Dermis lymphatic vessel endothelial cell (primary cell): Measurements from ENCODE around the gene TLE3. TPM values are rescaled to one million over a fixed set of nuclear protein-coding genes. Genes with fewer than 3 reads are reported as not detected.

Source experiments
- total RNA-seq: library from RNA; depleted of rRNA; stranded (reverse); fragments of >200 nt; gene quantifications from 2 replicates; pipeline ENCODE4 v1.2.1, GENCODE V29; 2014

Gene TLE3
- total RNA-seq: 10.8 and 13.8 TPM in 2 replicates

GRCh38 chr15:70097321-70098152 lies at the start of gene TLE3:
TSS of gene TLE3 (minus strand) at chr15:70097917. CDS start at chr15:70096798, 1,119 bp downstream.

